AG08396 (cell line): ENCODE results near the gene ART1.
A peak's percentile ranks its signal among the peaks of the same experiment; 100 is the strongest.
"Not testable (repeated sequence)": the region's sequence is repeated elsewhere in the genome, so short reads cannot be mapped to it uniquely, and the experiment has no call there.

Experiments
- DNase-seq: peaks from one replicate; pipeline ENCODE4 v3.0.0; 2012; ENCODE audit warnings: low spot score, mixed read lengths

ART1 gene, protein sequence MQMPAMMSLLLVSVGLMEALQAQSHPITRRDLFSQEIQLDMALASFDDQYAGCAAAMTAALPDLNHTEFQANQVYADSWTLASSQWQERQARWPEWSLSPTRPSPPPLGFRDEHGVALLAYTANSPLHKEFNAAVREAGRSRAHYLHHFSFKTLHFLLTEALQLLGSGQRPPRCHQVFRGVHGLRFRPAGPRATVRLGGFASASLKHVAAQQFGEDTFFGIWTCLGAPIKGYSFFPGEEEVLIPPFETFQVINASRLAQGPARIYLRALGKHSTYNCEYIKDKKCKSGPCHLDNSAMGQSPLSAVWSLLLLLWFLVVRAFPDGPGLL

DNA sequence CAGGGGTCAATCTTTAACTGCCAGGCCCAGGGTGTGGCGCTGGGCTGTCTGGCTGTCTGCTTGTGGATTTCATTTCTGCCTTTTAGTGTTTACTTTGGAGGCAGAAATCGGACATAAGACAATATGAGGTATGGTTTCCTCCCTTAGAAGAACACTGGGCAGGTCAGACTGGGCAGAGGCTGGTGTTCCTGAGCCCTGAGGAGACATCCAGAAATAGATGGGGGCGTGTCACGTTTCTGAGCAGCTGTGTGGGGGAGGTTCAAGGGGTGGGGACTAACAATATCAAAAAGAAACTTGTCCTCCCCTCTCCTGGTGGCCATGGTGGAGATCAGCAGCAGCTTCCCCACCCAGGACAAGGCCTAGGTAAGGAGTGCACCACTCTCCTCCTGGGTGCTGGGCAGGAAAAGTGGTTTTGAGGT, at the start of gene ART1:
Gene ART1 (plus strand): TSS at position 312 of the 419 bp plus-strand sequence. CDS start 14,086 bp downstream, outside the sequence.
- no peak for DNase-seq

DNA sequence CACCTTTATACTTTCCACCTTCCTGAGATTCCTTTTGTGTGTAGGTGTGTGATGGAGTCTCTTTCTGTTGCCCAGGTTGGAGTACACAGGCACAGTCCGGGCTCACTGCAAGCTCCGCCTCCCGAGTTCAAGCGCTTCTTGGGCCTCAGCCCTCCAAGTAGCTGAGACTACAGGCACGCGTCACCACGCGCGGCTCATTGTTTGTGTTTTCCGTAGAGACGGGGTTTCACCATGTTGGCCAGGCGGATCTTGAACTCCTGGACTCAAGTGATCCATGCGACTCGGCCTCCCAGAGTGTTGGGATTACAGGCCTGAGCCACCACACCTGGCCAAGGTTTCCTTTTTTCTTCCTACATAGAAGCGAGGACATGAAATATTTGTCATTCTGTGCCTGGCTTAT, 47.2 kb upstream of the ART1 start:
- not testable (repeated sequence) for DNase-seq

DNA sequence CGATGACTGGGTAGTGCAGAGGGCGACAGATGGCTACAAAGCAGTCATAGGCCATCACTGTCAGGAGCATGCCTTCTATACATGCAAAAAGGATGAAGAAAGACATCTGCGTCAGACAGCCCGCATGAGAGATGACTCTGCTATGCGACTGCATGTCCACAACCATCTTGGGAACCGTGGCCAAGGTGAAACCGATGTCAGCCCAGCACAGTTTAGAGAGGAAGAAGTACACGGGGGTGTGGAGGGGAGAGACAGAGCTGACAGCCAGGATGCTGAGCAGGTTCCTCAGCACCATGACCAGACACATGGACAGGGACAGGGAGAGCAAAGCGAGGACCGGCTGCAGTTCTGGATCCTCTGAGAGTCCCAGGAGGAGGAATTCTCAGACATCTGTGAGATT, 44.7 kb upstream of the ART1 start:
- DNase-seq, result not testable (repeated sequence)

DNA sequence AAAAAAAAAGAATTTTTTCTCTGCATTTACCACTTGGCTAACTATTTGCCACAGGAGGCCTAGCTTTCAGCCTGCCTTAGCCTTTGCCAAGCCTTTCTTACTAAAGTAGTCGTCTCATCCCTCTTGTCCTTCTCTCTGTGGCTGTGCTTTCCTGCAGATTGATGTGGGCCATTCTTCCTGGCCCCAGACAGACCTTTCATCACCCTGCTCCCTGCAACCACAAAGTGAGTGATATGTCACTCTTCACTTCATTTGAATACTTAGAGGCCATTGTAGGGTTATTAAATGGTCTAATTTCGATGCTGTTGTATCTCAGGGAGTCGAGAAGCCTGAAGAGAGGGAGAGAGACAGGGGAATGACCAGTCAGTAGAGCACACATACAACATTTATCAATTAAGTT, 40.8 kb upstream of the ART1 start:
- DNase-seq, result no peak

DNA sequence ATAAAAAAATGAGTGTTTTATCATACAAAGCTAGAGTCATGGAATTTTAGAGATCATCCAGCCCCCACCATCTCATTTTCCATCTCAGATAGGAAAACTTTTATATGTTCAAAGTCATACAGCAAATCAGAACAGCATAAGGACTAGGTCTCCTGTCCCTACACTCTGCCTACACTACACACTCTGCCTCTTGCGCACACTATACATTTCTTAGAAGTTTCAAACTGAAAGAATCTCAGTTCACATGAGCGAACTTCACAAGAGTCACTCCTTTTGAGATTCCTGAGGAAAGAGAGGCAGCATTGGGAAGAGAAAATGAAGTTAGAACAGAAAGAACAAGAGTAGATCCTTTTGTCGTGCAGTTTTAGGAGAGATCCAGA, 39.7 kb upstream of the ART1 start:
- DNase-seq, result no peak

DNA sequence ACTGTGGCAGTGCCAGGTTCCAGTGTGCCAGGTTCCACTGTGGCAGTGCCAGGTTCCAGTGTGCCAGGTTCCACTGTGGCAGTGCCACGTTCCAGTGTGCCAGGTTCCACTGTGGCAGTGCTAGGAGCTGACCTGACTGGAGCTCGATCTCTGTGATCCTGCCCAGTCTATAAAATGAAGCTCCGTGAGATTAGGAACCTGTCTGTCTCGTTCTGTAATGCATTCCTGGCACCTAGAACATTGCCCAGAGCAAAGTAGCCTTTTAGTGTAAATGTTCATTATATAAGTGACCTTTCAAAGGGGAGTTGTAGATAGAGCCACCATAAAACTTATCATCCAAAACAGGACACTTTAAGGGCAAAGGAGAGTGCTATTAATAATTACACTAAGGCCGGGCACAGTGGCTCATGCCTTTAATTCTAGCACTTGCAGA, 39.1 kb upstream of the ART1 start:
- DNase-seq, result no peak

DNA sequence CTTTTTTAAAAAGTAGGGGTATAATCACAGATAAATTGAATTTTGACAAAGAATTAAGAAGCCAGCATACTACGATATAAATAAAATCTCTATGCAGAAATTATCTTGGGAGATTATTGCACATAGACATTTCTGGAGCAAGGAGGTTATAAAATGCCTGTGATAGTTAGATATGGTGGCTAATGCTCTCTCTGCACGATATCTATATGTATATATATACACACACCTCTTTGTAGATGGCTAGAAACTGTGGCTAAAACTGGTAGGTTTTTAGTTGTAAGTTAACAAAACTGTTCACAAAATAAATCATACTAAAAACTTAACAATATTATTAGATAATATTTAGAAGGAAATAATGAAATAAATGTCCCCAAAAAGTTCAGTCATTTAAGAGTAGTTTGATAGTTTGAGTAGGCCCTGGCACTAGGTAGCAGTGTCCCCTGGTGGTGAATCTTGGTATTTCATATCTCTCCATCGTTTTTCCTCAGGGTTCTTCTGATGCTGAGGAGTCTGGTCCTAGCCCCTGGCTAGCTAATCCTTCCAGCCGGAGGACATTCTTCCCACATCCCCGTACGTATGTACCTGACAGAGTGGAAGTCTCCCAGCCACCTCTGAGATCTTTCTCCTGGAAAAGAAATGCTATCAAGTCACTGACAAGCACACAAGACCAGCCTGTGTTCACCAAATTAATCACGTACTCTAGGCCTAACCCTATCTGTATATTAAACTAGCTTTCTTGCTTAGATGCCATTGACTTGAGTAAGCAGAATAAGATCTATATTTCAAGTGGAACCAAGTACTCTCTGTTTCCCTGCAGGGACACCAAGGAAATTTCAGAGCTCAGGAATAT, 35.3 kb upstream of the ART1 start:
- DNase-seq, result peak; percentile 61

DNA sequence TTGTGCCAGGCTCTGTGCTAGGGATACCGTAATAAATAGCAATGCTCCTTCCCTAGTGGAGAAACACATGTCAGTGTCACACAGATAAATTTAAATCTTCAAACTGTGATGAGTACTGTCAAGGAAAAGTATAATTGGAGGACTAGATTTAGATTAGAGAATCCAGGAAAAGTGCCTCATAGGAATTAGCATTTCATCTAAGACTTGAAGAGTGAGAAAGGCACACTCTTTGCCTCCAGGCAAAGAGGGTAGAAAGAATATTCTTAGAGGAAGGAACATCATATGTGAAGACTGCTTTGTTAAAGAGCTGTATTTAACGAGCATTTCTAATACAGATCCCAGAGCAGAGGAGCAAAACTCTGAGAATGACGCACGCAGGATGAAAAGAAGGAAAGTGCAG, 34.1 kb upstream of the ART1 start:
- no peak for DNase-seq

DNA sequence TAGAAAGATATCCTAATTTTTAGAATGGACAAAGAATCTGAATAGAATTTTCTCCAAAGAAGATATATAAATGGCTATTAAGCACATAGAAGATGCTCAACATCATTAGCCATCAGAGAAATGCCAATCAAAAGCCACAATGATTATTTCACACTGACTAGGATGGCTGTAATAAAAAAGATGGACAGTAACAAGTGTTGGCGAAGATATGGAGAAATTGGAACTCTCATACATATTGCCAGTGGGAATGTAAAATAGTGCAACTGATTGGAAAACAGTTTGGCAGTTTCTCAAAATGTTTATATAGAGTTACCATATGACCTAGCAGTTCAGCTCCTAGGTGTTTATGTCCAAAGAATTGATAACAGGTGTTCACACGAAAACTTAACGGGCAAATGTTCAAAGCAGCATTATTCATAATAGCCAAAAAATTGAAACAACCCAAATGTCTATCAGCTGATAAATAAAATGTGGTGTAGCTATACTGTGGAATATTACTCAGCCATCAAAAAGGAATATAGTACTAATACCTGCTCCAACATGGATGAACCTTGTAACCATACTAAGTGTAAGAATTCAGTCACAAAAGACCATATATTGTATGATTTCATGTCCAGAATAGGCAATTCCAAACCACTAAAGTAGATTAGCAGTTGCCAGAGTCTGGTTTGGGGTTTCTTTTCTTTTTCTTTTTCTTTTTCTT, 32.8 kb upstream of the ART1 start:
- DNase-seq, result no peak

DNA sequence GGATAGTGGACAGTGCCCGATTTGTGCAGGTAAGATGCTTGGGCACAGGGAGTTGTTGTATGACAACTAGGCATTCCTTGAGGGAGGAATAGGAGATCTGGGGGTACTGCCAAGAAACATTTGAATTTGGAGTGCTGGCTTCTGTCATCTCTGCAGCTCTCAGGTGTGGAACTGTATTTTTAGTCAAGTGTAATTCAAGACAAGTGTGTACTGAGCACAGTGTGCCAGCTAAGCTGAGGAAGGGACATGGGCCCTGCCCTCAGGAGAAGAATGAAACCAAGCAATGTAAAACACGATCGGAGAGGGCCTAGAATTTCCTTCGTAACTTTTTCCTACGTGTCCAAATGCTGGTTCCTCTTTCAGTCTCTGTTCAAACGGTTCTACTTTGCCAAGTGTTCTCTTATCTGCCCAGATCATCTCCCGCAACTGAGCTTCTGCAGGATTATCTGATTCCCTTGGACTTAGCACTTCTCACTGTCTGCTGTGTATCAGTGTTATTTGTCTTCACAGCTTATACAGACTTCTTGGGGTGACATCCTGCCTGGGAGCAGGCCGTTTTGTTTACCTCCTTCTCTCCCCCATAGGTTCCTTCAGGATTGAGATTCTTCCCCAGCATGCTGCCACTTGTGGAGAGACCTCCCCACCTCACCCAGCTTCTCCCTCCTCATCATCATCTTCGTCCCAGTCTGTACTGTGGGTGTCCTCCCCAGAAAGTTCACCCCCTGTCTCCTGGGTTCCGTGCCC, 30.8 kb upstream of the ART1 start:
- no peak for DNase-seq

DNA sequence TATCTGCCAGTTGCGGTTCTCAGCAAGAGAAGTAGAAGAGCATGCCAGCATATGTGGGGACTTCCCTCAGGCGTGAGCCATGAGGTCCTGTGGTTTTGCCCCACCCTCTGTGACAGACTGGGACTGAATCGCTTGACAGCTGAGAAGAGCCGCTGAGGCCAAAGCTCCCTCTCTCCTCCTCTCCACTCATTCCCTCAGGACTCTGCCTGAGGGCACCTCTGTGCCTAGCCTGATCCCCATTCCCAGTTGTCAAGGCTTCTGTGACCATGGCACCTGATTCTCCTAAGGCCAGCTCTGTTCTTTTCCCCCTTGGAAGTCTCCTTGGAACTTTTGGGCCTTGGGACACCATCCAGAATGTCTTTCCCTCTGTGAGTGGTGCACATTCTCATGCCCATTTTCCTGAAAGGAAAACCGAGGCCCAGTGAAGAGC, 30.2 kb upstream of the ART1 start:
- DNase-seq, result no peak

DNA sequence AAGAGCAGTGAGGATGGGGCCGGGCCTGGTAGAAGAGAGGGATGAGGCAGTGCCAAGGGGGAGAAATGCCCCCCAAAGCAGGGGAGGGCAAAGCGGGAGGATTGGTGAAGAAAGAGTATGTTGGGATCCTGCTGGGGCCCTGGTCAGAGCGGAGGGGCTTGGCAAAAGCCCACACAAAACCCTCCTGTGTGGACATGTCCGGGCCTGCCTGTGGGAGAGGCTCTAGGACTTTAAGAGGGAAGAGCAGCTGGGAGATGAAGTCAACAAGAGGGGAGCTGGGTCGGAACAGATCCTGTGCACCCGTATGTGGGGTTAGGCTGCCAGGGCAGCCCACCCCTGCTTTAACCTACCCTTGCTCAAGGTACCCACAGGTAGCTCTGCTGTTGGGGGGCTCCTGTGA, 28.9 kb upstream of the ART1 start:
- DNase-seq, result no peak

DNA sequence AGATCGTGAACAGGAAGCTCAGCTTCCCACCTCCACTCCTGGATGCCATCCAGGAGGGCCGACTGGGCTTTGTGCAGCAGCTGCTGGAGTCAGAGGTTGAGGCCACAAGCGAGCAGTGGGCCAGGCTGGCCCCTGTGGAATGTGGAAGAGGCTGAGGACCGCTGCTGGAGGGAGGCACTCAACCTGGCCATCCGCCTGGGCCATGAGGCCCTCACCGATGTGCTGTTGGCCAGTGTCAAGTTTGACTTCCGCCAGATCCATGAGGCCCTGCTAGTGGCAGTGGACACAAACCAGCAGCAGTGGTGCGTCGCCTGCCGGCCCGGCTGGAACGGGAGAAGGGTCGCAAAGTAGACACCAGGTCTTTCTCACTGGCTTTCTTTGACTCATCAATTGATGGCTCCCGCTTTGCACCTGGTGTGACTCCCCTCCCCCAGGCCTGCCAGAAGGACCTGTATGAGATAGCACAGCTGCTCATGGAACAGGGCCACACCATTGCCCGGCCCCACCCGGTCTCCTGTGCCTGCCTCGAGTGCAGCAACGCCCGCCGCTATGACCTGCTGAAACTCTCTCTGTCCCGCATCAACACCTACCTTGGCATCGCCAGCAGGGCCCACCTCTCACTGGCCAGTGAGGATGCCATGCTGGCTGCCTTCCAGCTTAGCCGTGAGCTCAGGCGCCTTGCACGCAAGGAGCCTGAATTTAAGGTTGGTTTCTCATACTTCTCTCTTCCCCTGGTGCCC, 28.0 kb upstream of the ART1 start:
- DNase-seq, result no peak

DNA sequence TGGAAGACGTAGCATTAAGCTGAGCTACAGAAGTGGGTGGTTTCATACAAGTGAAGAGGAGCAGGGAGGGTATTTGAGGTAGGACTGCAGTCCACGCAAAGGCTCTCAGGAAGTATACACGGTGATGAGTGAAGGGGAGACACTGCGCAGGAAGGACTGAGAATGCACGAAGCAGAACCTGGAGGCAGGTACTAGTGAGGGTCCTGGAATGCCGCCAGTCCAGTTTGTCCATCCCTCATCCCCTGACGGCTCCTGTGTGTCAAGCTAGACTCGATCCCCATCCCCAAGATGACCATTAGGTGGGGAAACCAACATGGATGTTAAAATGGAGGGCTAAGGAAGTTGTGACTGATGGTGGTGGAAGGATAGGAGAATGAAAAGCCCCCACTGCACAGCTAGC, 26.9 kb upstream of the ART1 start:
- no peak for DNase-seq

DNA sequence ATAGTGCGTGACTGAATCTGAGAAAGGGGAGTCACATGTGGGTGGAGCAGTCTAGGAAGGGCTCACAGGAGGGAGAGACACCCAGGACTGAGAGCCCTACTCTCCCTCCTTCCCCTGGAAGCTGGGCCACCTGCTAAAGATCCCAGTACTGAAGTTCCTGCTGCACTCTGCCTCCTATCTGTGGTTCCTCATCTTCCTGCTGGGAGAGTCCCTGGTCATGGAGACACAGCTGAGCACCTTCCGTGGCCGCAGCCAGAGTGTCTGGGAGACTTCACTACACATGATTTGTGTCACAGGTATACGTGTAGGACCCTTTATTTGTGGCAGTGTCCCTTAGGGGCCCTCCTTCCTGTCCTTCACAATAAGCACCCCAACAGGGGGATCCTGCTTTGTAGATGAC, 22.4 kb upstream of the ART1 start:
- no peak for DNase-seq

DNA sequence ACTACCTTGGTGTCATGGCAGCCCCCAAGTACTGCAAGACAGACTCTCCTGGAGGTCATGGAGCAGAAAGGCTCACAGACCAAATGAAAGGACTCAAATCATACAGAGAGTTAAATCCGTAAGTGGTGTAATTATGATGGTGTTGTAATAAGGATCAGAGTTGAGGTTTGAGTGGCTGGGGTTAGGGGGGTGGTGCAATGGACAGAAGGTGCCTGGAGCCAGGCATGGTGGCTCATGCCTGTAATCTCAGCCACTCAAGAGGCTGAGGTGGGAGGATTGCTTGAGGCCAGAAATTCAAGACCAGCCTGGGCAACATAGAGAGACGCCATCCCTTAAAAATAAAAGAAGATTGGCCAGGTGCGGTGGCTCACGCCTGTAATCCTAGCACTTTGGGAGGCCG, 21.8 kb upstream of the ART1 start:
- no peak for DNase-seq

DNA sequence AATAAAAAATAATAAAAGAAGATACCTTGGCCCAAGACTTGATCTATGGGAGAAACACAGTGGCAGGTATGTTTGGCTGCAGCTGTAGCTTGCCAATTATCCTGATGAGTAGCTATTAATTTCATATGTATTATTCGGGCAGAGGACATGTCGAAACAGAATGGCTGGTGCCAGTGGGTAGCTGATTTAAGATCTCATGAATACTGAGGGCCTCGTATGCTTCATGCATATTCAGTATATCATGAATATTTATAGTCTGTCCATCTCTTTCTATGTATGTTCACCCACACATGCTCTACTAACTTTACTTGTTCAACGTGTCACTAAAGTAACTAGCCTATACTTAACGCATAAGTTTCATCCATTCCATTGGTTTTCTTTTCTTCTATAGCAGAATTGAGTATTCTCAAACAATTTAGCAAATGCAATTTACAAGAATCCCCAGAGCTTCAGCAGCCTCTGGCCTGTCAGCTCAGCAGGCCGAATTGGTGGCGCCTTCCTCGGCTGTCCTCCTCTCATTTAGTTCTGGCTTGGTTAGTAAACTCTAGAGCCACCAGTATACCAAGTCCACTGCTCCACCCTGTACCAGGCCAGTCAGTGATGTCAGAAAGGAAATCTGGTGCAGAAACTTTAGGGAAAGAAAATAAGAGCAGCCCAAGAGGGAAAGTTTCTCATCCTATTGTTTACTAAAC, 21.0 kb upstream of the ART1 start:
- no peak for DNase-seq

DNA sequence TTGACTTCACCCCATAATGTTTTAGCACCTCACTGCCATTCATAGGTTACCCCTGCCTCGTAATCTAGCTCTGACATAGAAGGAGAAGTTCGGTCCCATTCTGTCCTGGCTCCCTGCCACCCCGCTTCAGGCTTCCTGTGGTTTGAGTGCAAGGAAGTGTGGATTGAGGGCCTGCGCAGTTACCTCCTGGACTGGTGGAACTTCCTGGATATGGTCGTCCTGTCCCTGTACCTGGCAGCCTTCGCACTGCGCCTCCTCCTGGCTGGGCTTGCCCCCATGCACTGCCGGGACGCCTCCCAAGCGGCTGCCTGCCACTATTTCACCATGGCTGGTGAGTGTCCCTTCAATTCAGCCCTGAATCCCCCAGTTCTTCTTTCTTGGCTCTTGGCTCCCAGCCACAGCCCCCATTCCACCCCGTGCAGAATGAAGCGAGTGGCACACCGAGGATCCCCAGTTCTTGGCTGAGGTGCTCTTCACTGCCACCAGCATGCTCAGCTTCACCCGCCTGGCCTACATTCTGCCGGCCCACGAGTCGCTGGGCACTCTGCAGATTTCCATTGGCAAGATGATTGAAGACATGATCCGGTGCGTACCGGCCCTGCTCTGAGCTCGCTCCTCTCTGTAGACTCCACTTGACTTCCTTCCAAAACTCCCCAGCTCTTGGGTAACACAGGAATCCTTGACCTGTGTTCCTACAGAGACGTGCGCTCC, 18.5 kb upstream of the ART1 start:
- DNase-seq, result no peak

DNA sequence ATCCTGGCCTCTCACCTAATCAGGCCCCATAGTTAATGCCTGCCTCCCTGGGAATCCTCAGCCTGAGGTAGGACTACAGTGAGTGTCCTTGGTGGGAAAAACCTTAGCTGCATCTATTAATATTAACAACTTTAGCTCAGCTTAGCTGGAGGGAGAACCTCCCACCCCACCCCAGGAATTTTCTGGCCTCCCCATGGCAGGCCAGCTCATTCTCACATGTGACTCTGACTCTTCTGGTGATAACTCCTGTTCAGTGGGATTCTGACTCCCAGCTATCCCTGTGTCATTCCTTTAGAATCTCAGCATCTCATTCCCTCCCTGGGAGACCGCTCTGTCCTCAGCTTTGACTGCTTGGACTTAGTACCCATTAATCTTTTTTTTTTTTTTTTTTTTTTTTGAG, 17.6 kb upstream of the ART1 start:
- peak; percentile 75 for DNase-seq

DNA sequence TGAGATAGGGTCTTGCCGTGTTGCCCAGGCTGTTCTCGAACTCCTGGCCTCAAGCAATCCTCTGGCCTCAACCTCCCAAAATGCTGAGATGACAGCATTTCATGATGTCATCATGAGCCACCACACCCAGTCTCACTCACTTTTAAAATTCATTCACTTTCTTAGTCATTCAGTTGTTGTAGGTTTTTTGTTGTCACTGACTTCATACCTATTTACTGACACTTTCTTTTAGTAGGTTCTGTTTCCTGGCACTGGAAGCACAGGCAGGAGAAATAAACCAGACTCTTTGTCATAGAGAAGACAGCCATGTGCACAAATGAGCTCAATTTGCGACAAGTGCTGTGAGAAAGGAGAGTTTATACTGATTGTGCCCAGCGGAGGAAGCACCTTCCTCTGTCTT, 13.6 kb upstream of the ART1 start:
- DNase-seq, result no peak
